COR-L47 (cell line): ENCODE data around the gene SGCD.

ENCODE experiments used
- DNase-seq: peaks from one replicate; lab custom pipeline; 2025; lab: John Stamatoyannopoulos, UW

Gene SGCD

GRCh38 chr5:156513123-156513815 is 186.3 kb downstream of the SGCD start:
- DNase-seq: no peak

GRCh38 chr5:156515121-156515520 is 188.2 kb downstream of the SGCD start:
- no peak for DNase-seq

- DNase-seq: no peak
These were observed 188.9 kb downstream of the SGCD start for GRCh38 chr5:156515803-156516360.

GRCh38 chr5:156522651-156523529 is 195.9 kb downstream of the SGCD start:
- no peak for DNase-seq

- DNase-seq: no peak
These were observed 196.6 kb downstream of the SGCD start for GRCh38 chr5:156523607-156524006.

GRCh38 chr5:156526081-156526925 is 199.3 kb downstream of the SGCD start:
- DNase-seq: no peak

GRCh38 chr5:156527611-156528010 is 200.6 kb downstream of the SGCD start:
- no peak for DNase-seq

- DNase-seq: no peak
These were observed 201.7 kb downstream of the SGCD start for GRCh38 chr5:156528673-156529072.

- no peak for DNase-seq
These were observed 202.9 kb downstream of the SGCD start for GRCh38 chr5:156529892-156530291.

GRCh38 chr5:156531199-156531598 is 204.2 kb downstream of the SGCD start:
- DNase-seq: no peak

- no peak for DNase-seq
These were observed 206.0 kb downstream of the SGCD start for GRCh38 chr5:156532921-156533320.

GRCh38 chr5:156534085-156534484 is 207.1 kb downstream of the SGCD start:
- DNase-seq: no peak

- DNase-seq: no peak
These were observed 208.0 kb downstream of the SGCD start for GRCh38 chr5:156534906-156535485.

GRCh38 chr5:156540491-156540890 is 213.5 kb downstream of the SGCD start:
- DNase-seq: no peak

- no peak for DNase-seq
These were observed 214.6 kb downstream of the SGCD start for GRCh38 chr5:156541582-156541981.

GRCh38 chr5:156543348-156544145 is 216.6 kb downstream of the SGCD start:
- DNase-seq: no peak

GRCh38 chr5:156552855-156553358 is 225.9 kb downstream of the SGCD start:
- no peak for DNase-seq

- no peak for DNase-seq
These were observed 229.9 kb downstream of the SGCD start for GRCh38 chr5:156556666-156557406.

GRCh38 chr5:156560002-156560401 is 233.0 kb downstream of the SGCD start:
- no peak for DNase-seq

- DNase-seq: no peak
These were observed 234.7 kb downstream of the SGCD start for GRCh38 chr5:156561651-156562050.
